KMS-11 (cell line): Measurements from ENCODE around the gene GH2.

Experiments
- H2AFZ ChIP-seq: fragments of 200-600 bp; sonication (generic); 2 replicates; pipeline ENCODE4 v1.6.1; 2016; ENCODE audit warnings: antibody characterized with exemption, mixed run types, low read depth
- H3K27ac ChIP-seq: fragments of 200-600 bp; sonication (generic); 2 replicates; pipeline ENCODE4 v1.6.1; 2016; ENCODE audit warnings: mild to moderate bottlenecking, mixed run types
- H3K27me3 ChIP-seq: fragments of 200-600 bp; sonication (generic); 2 replicates; pipeline ENCODE4 v1.6.1; 2017; ENCODE audit warnings: mild to moderate bottlenecking, low read depth, mixed run types, moderate library complexity; ENCODE audit not compliant: insufficient read depth
- H3K36me3 ChIP-seq: fragments of 200-600 bp; sonication (generic); 2 replicates; pipeline ENCODE4 v1.6.1; 2017; ENCODE audit warnings: mild to moderate bottlenecking, mixed run types; ENCODE audit not compliant: insufficient read depth
- H3K4me1 ChIP-seq: fragments of 200-600 bp; sonication (generic); 2 replicates; pipeline ENCODE4 v1.6.1; 2016; ENCODE audit warnings: mild to moderate bottlenecking, low read depth, mixed run types; ENCODE audit not compliant: poor library complexity, severe bottlenecking
- H3K4me2 ChIP-seq: fragments of 200-600 bp; sonication (generic); 2 replicates; pipeline ENCODE4 v1.7.0; 2016; ENCODE audit warnings: mild to moderate bottlenecking, mixed run types
- H3K4me3 ChIP-seq: fragments of 200-600 bp; sonication (generic); IDR thresholded peaks from 2 replicates; pipeline ENCODE4 v1.6.1; 2017; ENCODE audit warnings: low read depth, low read length, mixed read lengths; ENCODE audit not compliant: insufficient read depth
- H3K79me2 ChIP-seq: fragments of 200-600 bp; sonication (generic); 2 replicates; pipeline ENCODE4 v1.6.1; 2016; ENCODE audit warnings: low read depth, mixed run types; ENCODE audit not compliant: insufficient read depth
- H3K9ac ChIP-seq: fragments of 200-600 bp; sonication (generic); 2 replicates; pipeline ENCODE4 v1.6.1; 2016; ENCODE audit warnings: mild to moderate bottlenecking, mixed run types
- H4K20me1 ChIP-seq: fragments of 200-600 bp; sonication (generic); 2 replicates; pipeline ENCODE4 v1.6.1; 2016; ENCODE audit warnings: mild to moderate bottlenecking, mixed run types; ENCODE audit not compliant: insufficient read depth
- TF ChIP-seq, protein P1 (sequence below): fragments of 200-600 bp; sonication (generic); conservative IDR thresholded peaks from 2 replicates; pipeline ENCODE4 v1.6.1; 2017; ENCODE audit warnings: low read depth, mild to moderate bottlenecking, antibody characterized with exemption, low read length, moderate library complexity, mixed read lengths

The GH2 gene

DNA sequence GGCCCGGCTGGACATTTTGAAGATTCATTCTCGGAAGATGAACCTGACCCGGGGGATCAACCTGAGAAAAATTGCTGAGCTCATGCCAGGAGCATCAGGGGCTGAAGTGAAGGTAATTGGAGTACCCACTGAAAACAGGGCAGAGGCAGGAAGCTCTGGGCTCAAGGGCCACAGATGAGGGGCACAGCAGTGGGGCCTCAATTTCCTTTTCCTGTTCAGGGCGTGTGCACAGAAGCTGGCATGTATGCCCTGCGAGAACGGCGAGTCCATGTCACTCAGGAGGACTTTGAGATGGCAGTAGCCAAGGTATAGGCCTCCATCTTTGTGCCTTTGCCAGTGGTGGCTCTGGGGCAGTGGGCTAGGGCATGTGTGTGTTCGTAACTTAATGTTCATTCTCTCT is 50.2 kb downstream of the GH2 start:
- peaks cover 36% of the 10 kb centered on the region for H3K79me2 ChIP-seq
- no peak overlapping the region for H3K27ac ChIP-seq

DNA sequence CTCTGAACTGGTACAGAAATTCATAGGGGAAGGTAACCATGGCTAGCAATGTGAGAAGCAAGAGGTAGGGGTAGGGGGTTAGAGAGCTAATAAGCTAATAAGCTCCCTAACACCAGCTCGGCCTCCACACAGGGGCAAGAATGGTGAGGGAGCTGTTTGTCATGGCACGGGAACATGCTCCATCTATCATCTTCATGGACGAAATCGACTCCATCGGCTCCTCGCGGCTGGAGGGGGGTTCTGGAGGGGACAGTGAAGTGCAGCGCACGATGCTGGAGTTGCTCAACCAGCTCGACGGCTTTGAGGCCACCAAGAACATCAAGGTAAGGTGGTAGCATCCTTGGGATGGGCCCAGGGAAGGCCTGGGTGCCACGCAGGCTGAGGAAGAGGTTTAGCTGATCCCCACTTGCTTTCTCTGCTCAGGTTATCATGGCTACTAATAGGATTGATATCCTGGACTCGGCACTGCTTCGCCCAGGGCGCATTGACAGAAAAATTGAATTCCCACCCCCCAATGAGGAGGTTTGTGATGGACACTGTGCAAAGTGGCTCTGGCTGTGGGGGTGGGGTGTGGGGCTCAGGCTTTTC is 50.7 kb downstream of the GH2 start:
- H3K79me2 ChIP-seq = peaks cover 37% of the 10 kb centered on the region
- no peaks in the 10 kb centered on the region for H3K27me3 ChIP-seq
- H3K9ac ChIP-seq = no peak overlapping the region
- no peak overlapping the region for H3K4me2 ChIP-seq
- H3K36me3 ChIP-seq = peaks cover 30% of the 10 kb centered on the region; the same call in 1 of the 2 replicates
- TF ChIP-seq, protein P1, sequence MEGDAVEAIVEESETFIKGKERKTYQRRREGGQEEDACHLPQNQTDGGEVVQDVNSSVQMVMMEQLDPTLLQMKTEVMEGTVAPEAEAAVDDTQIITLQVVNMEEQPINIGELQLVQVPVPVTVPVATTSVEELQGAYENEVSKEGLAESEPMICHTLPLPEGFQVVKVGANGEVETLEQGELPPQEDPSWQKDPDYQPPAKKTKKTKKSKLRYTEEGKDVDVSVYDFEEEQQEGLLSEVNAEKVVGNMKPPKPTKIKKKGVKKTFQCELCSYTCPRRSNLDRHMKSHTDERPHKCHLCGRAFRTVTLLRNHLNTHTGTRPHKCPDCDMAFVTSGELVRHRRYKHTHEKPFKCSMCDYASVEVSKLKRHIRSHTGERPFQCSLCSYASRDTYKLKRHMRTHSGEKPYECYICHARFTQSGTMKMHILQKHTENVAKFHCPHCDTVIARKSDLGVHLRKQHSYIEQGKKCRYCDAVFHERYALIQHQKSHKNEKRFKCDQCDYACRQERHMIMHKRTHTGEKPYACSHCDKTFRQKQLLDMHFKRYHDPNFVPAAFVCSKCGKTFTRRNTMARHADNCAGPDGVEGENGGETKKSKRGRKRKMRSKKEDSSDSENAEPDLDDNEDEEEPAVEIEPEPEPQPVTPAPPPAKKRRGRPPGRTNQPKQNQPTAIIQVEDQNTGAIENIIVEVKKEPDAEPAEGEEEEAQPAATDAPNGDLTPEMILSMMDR = no peak
- H3K27ac ChIP-seq = no peak overlapping the region
- no peak overlapping the region for H2AFZ ChIP-seq
- H3K4me1 ChIP-seq = peaks cover 19% of the 10 kb centered on the region
- no peak overlapping the region for H3K4me3 ChIP-seq
- no peaks in the 10 kb centered on the region for H4K20me1 ChIP-seq

More for the DNA sequence above, 50.2 kb downstream of the GH2 start:
- Histone ChIP-seq H3K4me1 (peaks cover 17% of the 10 kb centered on the region), H4K20me1 (no peaks in the 10 kb centered on the region), H3K36me3 (peaks cover 30% of the 10 kb centered on the region; the same call in 1 of the 2 replicates), H3K4me3 (no peak overlapping the region), H3K4me2 (no peak overlapping the region), H2AFZ (no peak overlapping the region), H3K9ac (no peak overlapping the region), H3K27me3 (no peaks in the 10 kb centered on the region)
- TF ChIP-seq, protein P1 = no peak

DNA sequence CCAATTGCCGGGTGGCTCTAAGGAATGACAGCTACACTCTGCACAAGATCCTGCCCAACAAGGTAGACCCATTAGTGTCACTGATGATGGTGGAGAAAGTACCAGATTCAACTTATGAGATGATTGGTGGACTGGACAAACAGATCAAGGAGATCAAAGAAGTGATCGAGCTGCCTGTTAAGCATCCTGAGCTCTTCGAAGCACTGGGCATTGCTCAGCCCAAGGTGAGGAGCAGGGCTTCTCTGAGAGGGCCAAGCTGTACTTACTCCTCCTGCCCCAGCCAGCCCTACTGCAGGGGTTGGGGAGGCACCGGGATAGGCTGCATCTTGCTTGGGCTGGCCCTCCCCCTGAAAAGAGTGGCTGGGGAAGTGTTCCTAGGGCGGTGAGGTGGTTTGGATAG is 51.5 kb downstream of the GH2 start:
- no peaks in the 10 kb centered on the region for H3K27me3 ChIP-seq
- H3K36me3 ChIP-seq = peaks cover 28% of the 10 kb centered on the region; the same call in 1 of the 2 replicates
- no peak overlapping the region for H2AFZ ChIP-seq
- H3K4me3 ChIP-seq = no peak overlapping the region
- H3K4me2 ChIP-seq = no peak overlapping the region
- peaks cover 44% of the 10 kb centered on the region for H3K79me2 ChIP-seq
- no peaks in the 10 kb centered on the region for H4K20me1 ChIP-seq
- H3K4me1 ChIP-seq = peaks cover 26% of the 10 kb centered on the region
- no peak overlapping the region for H3K9ac ChIP-seq
- TF ChIP-seq, protein P1 = no peak
- H3K27ac ChIP-seq = no peak overlapping the region
